ENCODE results near the gene SCD5.

SCD5 gene

DNA sequence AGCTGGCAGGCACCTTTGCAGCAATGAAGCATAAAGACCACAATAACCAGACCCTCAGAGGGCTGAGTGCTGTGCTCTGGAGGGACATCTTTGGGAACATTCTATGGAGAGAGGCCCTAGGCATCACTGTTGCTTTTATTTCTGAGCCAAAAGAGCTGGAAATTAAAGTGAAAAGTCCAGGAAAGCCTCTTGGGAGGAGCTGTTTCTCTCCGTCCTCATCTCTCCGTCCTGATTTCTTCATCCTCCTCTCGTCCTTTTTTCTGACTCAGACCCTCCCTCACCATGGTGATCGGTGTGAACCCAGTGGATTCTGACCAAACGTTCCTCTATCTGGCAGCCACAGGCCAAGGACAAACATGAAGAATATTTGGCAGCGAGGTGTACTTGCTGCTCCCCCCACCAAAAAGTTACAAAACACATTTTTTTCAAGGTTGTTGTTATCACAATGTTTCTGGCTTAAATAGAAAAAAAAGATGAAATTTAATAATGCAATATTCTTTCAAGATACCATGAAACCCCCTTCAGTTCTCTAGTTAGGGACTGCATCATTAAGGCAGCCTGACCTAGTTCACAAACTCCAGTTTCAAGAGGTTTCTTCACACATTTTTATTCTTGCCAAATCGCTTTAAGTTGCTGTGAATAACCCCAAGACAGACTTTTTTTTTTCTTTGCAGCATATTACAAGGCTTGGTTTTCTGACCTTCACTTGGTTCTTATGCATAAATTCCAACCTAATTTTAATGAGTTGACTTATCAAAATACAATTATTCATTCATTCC lies 80.2 kb downstream of the SCD5 start:
- no peak for DNase-seq

DNA sequence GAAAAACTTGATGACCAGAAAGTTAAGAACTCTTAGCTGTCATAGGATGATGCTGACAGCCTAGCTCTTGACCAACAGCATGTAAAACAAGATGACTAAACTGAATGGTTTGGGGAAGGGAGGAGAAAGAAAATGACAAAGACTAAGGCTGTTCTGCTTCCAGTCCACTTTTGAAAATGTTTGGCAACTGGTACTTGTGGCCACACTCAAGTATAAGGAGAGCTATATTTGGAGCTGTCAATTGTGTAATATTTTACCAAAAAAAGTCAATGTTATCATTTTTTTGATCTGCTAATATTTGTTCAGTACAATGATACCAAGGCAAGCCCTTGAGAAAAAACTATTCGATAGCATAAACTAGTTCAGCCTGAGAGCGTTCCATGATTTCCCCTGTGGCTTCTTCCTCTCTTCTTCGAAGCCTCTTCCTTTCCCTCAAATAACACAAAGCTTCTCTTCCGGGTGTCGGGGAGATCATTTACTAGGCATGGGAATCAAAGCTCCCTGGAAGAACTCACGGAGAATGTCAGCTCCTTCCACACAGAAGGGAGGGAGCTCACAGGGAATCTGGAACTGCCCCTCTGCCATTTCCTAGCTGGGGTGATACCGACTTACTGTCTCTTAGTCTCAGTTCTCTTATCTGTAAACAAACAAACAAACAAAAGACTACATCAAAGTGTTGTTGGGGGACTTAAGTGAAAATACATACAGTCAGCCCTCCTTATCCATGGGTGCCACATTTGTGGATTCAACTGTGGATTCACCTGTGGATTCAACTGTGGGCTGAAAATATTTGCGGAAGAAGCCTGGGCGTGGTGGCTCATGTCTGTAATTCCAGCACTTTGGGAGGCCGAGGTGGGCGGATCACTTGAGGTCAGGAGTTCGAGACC lies 82.6 kb downstream of the SCD5 start:
- no peak for DNase-seq

DNA sequence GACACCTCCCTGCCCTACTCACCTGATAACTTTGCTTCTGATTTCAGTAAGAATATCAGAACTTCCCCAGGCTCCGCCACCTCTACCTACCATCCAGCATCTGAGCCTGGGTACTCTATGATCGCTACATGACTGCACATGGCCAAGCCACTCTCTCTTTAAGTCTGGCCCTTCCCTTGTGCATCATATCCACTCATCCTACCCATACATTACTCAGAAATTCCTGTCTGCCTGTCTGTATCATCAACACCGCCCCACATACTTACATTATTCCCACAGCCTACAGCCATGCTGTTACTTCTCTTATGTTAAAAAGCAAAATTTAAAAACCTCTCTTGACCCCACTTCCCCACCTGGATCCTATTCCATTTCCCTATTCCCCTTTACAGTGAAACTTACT lies 84.7 kb downstream of the SCD5 start:
- no peak for DNase-seq

DNA sequence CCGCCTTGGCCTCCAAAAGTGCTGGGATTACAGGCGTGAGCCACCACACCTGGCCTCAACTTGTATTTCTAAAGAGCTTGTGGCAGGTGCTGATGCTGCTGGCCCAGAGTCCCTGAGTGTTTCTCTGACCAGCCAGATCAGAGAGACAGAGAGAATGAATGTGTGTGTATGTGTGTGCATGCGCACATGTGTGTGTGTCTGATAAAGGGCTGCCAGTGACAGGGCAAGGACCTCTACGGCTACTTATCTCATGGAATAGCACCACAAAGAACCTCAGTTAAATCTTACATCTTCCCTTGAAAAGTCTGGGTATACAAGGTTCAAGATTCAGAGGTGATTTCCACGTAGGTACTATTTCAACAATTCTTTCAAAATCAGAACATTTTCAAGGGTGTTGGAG lies 86.0 kb downstream of the SCD5 start:
- no peak for DNase-seq

DNA sequence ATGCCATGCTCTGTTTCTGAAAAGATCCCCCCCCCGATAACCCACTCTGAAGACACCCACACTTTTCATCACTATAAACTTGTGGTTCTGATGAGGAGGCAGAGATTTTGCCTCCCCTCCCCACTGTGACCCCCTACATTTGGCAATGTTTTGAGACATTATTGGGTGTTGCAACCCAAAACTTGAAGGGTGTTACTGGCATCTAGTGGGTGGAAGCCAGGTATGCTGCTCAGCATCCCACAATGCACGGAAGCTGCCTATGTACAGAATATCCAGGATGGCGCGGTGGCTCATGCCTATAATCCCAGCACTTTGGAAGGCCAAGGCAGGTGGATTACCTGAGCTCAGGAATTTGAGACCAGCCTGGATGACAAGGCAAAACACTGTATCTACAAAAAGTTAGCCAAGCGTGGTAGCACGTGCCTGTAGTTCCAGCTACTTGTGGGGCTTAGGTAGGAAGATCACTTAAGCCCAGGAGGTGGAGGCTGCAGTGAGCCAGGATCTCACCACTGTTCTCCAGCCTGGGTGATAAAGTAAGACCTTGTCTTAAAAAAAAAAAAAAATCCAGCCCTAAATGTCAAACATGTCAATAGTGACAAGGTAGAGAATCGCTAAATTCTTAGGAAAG lies 87.3 kb downstream of the SCD5 start:
- DNase-seq: no peak

DNA sequence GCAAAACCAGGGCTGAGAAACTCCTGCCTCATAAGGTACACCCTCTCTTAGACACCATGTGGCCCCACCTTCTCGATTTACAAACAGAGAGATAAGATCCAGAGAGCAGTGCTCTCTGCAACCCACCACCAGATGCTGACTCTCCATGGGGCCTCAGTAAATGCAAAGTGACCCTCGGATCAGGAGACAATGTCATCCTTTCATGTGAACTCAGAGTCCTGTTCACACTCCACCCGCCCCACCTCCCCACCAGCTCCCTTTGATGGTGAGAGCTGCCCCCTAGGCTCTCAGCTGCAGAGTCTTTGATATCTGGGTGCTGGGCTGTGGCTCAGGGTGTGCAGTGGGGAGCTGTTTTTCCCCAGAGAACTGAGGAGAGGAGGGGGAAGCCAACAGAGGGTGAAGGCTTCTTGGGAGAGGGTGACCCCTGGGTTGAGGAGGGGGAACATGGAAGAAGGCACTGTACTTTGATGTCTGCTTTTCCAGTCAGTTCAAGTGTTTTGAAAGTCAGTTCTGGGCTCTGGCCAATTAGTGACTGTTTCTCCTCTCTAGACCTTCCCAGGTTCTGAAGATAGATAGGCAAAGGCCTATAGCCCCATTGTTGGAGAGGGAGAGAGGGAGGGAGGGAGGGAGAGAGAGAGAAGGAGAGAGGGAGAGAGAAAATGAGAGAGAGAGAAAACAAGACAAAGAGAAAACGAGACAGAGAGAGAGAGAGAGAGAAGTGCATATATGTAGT lies 88.2 kb downstream of the SCD5 start:
- no peak for DNase-seq

GRCh38 chr4:82708982-82709381 lies 89.6 kb downstream of the SCD5 start:
- no peak for DNase-seq

- DNase-seq: no peak
Observed at GRCh38 chr4:82706349-82707000, 92.1 kb downstream of the SCD5 start.

- DNase-seq: no peak
Observed at GRCh38 chr4:82705928-82706300, 92.7 kb downstream of the SCD5 start.

GRCh38 chr4:82705169-82705927 lies 93.2 kb downstream of the SCD5 start:
- no peak for DNase-seq

DNA sequence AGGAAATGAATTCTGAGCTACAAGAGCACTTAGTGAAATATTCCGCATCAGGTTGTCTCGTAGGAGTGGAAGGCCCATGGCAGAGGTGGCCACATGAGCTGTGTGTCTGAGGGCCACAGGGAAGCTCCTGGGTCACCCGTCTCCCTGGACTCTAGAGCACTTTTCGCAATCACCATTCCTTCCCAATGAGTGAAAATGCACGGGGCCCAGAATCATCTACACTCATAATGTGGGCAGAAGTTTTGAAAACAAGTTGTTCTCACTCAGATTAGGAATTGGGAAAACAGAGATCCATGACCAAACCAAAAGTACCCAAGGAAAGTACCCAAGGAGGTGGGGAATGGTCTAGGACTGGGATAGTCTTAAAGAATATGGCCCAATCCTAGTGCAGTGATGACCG lies 94.4 kb downstream of the SCD5 start:
- DNase-seq: no peak

GRCh38 chr4:82698412-82698811 lies 100.2 kb downstream of the SCD5 start:
- no peak for DNase-seq

GRCh38 chr4:82697561-82697960 lies 101.0 kb downstream of the SCD5 start:
- DNase-seq: no peak

GRCh38 chr4:82696117-82696860 lies 102.3 kb downstream of the SCD5 start:
- no peak for DNase-seq

- DNase-seq: no peak
Observed at GRCh38 chr4:82694892-82695291, 103.7 kb downstream of the SCD5 start.

DNA sequence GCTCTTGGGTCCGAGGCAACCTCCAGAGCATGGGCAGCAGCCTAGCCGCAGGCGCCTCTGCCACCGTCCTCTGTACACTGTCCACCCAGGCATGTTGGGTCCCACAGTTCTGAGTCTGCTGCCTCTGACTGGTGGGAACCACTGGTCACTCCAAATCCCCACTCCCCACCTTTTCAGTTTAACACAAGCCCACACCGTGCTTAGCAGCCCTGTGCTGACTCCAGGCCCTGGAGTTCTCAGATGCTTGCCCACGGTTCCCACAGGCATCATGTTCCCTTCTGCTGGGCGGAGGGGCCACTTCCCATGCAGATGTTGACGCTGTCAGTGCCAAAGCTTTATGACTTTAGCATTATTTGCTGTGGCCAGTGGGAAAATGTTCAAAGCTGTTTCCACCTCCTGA lies 104.5 kb downstream of the SCD5 start:
- no peak for DNase-seq

- DNase-seq: no peak
Observed at GRCh38 chr4:82692101-82692780, 106.4 kb downstream of the SCD5 start.

DNA sequence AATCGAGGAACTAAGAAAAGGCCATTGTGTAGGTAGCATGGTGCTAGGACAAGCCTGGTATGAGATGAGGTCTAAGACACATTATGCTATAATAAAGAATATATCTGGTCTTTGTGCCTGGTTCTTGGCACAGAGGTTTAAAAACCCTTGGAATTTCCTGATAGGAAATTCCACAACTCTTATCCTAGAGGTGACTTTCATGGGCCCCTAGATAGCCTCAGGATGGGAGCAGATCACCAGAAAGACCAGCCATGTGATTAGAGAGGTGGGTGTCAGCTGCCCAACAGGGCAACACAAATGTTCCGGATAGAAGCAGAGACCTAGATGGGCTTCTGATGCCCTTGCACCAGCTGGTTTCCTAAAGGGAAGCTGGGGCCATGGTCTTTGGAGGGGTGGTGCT lies 107.2 kb downstream of the SCD5 start:
- no peak for DNase-seq

- no peak for DNase-seq
Observed at GRCh38 chr4:82688091-82688795, 110.4 kb downstream of the SCD5 start.

- DNase-seq: no peak
Observed at GRCh38 chr4:82687531-82687930, 111.1 kb downstream of the SCD5 start.
